DMS153 (cell line): ENCODE results near the gene CAMKMT.

Experiments
- DNase-seq: peaks from one replicate; lab custom pipeline; 2025; lab: John Stamatoyannopoulos, UW

Gene CAMKMT

DNA sequence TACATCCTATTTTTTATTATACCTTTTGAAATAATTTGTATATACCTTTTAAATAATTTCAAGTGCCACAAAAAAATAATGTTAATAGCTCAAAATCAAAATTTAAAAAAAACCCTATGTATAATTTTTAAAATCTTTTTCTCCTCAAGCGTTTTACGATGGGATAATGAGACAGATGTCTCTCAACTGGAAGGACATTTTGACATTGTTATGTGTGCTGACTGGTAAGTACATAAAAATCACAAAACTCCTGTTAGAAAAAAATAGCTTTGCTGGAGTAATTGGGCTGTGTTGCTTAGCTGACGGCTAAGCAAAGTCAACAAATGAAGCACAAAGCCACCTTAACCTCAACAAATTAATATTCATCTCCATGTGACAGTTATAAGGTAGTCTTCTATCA is 381.7 kb downstream of the CAMKMT start:
- no peak for DNase-seq

GRCh38 chr2:44744961-44745892 is 383.5 kb downstream of the CAMKMT start:
- no peak for DNase-seq

- no peak for DNase-seq
Observed at GRCh38 chr2:44745922-44746766, 384.4 kb downstream of the CAMKMT start.

- DNase-seq = no peak
Observed at GRCh38 chr2:44746856-44747615, 385.3 kb downstream of the CAMKMT start.

DNA sequence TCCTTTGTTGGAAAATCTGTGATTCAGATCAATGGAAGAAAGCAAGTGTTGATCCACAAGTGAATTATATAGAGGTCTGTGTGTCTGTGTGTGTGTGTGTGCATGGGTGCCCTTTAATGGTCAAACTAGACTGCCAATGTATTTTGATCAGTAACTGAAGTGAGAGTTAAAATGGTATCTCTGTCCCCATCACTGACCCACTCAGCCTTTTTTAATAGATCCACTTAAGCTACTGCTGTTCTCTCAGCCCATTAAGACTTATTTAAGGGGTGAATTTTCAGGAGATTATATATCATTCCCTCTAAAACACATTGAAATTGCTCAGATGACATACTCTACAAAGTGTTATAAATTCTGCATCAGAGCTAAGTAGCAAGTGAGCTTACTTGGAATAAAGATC is 386.0 kb downstream of the CAMKMT start:
- no peak for DNase-seq

DNA sequence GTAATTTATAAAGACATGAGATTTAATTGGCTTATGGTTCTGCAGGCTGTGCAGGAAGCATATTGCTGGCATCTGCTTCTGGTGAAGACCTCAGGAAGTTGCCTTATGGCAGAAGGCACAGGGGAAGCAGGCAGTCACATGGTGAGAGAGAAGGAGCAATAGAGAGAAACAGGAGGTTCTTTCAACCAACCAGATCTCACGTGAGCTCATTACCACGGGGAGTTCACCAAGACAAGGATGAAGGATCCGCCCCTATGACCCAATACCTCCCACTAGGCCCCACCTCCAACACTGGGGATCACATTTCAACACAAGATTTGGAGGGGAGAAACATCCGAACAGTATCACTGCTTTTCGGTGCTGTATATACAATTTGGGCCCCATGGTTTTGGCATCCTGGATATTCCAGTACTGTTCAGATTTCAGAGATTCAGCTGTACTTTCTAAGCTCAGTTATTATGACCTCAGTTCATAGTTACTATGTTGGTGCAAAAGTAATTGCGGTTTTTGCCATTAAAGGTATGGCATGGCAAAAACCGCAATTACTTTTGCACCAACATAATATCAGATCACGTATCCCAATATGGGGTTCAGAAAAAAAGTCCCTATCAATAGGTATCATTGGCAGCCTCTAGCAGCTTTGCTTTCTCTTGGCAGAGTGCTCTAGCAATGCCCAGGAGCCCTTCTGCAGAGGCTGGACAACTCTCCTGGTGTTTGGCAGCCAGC is 390.2 kb downstream of the CAMKMT start:
- DNase-seq = no peak

- DNase-seq = no peak
Observed at GRCh38 chr2:44752761-44753160, 391.0 kb downstream of the CAMKMT start.

DNA sequence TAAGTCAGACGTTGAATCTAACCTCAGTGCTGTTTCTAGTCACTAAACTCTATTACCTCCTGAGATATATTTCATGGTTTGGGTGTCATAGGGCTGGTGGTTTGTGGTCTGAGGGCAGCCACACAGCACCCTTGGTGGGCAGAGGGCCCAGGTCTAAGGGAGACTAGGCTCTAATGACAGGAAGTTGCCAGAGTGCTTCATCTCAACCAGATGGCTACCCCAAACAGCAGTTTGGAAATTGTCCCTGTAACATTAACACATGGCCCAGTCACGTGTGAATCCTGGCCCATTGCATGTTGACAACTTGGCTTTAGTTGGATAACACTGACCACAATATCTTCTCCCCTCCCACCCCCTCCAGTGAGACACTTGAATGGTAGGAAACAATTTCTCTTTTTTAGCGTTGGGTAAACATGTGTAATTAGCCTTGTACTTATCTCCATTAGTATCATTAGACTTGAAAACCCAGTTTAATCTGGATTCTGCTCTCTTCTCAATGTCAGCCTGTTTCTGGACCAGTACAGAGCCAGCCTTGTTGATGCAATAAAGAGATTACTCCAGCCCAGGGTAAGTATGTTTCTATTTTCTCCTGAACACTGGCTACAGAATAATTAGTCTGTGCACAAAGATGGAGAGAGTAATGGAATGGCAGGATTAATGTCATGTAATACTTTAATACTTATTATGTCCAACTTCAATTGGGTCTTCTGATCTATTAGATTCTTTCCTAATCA is 392.0 kb downstream of the CAMKMT start:
- DNase-seq = no peak

DNA sequence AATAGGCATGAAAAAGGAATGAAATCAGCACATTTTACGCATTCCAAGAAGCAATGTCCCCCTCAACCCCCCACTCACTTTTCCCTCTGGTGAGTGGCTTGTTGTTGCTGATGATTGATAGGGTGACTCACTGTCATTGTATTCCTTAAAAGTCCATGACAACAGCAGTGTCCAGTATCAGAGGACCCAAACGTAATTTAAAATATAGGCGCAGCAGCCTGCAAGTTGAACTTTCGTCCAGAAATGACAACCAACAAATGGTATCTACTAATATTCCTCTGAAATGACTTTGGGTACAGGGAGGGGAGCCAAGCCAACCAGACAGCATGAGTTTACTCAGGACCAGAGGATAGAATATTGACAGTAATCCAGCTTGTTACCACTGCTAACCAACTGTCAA is 396.8 kb downstream of the CAMKMT start:
- no peak for DNase-seq

DNA sequence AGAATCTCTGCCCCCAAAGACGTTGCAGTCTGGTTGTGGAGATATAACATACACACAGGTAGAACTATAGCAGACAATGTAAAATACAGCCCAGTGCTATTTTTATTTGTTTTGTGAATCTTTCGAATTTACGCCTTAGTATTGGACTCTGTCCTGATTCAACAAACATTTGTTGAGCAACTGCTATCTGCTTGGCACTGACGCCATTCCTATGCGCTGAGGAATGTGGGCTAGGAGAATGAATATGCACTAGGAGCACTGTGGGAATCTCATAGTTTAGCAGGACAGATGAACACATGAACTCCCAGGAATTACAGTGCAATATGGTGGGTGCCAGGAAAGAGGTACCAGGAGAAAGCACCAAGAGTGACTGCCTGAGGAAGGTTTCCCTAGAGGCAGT is 398.1 kb downstream of the CAMKMT start:
- DNase-seq = no peak

DNA sequence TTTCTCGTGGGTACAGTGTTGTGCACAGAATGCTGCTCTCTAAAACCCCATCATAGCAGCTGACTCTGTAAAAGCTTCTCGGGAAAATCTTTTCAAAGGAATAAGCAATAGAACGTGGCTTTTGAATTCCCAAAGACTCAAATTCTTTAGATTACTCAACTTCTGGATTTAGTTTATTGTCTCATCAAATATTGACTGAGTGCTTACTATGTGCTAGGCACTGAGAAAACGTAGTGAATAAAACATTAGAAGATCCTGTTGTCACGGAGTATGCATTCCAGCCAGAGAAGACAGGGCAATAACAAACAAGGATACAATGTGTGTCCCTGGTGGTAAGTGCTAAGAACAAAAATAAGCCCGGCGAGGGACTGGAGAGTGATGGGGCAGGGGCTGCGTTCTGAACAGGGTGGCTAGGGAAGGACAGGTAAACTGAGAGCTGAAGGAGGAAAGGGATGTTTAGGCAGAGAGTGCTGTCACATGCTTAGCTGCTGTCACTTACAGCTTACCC is 401.6 kb downstream of the CAMKMT start:
- no peak for DNase-seq

DNA sequence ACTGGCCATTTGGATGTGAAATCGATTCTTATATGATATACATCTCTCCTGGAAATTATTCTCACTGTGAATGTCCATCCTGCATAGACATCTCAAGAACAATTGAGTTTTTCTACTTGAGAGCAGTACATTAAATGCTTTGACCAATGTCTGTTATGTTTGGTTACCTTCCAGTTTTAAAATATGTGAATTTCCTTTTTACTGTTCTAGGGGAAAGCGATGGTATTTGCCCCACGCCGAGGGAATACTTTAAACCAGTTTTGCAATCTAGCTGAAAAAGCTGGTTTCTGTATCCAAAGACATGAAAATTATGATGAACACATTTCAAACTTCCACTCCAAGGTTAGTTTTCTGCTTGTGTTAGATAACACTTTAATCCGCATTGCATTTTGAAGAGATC is 404.5 kb downstream of the CAMKMT start:
- no peak for DNase-seq

- no peak for DNase-seq
Observed at GRCh38 chr2:44766777-44767176, 405.0 kb downstream of the CAMKMT start.

DNA sequence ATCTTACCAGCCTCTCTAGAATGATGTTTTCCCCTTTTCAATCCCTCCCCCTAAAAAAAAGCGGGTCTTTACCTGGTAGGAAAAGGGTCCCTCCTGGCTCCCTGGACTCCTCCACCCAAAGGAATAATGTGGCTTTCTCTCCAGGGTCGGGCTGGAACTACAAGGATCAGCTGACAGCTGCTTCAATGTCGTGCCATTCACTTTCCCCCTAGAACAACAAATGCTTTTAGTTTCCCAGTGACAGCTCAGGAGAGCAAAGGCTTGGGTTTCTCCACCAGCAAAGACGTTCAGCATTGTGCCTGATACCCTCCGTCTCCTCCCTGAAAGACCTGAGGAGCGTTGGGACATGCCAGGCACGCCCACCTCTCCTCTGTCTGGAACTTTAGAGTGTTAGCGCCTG is 405.9 kb downstream of the CAMKMT start:
- no peak for DNase-seq

DNA sequence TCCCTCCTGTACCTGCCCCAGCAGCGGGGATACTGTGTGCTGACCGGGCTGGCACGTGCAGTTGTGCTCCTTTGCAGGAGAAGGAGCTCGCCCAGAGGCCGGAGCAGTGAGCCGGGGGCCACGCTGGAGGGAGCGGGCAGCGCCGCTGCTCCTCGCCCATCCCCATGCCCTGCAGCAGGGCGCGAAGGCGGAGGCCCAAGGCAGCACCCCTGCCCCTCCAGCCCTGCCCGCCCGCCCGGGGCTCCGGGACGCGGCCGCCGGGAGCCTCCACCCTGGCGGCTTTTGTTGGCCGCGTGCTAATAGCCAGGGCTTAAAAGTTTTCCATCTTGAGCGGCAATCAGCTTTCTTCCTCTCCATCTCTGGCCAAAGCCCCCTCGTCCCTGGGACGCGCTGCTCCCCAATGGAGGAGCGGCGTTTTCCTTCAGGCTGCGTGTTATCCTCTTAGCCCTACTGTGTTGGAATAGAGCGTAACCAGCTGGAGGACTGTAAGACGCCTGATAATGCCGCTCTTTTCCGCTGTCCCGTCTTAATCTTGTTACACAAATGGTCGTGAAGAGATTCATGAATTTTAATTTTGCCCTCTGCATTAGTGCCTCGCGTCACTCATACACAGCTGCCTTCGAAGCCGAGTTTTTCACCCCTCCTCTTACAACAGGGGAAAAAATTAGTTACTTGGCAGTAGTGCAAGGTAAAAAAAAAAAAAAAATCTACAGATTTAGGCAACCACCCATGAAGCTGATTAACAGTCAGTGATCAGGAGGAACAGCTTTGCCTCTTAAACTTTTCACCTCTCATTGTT is 406.9 kb downstream of the CAMKMT start:
- DNase-seq = no peak

- no peak for DNase-seq
Observed at GRCh38 chr2:44769349-44770011, 407.7 kb downstream of the CAMKMT start.

DNA sequence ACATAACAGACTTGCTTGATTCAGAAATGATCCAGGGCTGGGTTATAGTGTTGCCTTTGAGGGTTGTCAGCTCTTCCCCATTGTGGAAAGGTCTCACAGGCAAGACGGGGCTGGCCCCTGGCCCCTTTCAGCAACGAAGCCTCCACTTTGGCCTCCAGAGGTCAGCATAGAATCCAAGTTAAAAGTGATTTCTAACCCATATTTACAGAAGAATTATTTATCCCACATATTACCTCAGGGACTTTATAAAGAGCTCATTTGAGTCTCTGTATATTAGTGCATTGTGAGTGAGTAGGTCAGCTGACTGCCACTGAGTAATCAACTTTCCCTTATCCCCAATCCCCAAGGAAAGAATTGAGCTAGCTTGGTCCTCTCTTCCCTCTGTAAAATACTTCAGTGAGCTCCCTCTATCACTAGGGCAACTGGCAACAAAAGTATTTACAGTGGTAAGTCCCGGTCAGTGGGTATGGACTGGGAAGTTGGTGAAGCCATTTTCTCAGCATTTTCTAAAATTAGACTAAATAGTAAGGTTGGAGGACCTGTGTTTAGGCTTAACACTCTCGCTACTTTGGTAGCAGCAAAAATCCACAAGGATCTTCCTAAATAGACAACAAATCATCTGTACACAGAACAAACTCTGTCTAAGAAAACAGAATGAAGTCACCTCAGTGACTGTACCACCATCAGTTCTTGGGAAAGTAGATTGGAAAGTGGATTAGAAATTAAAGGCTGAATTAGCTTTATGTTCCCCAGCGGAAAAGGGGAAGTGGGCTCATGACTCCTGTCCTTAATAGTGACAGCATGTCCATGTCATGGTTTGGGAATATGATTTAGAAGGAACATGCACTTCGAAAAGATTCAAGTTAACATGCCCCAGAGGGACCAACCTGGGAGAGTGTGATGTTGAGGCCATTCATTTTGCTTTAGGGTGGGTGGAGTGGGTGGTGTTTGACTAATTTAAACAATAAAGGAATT is 408.8 kb downstream of the CAMKMT start:
- DNase-seq = peak; percentile 32

- DNase-seq = no peak
Observed at GRCh38 chr2:44771522-44771921, 409.8 kb downstream of the CAMKMT start.
